Gastroesophageal sphincter (tissue), 2 donors: ENCODE results near the gene UXS1.

ENCODE experiments used
- POLR2A ChIP-seq, 2 donors: fragments of 450-650 bp; IDR thresholded peaks; one replicate each; pipeline ENCODE4 v1.6.1; 2017; ENCODE audit warnings: antibody characterized with exemption in 2 of 2, mild to moderate bottlenecking in 2 of 2, moderate library complexity in 1 of 2
- POLR2AphosphoS5 ChIP-seq: sonication (generic); formaldehyde crosslinking; IDR thresholded peaks from one replicate; pipeline ENCODE4 v1.6.1; 2017; ENCODE audit warnings: antibody characterized with exemption

DNA sequence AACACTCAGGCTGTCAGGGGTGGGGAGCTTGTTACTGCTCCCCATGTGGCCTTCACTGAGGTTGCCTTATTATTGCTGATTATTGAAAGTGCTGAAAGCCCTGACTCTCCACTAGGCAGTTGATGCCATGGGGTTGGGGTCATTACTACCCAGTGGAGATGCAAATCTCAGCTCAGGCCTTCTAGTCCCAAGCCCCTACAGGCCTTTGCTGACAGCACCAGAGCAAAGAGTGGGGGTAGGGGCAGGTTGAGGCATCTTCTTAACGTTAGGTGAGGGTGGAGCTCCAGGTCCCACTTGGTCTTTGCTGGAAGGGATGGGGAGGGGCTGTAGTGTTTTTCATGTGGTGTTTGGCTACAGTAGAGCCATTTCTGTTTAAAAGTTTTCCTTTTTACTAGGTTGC lies 104.5 kb downstream of the UXS1 start:
- TF ChIP-seq POLR2A (IDR thresholded peaks at IDR 0.05) (no peak), POLR2AphosphoS5 (no peak)
